Tibial artery (tissue), 4 donors: ENCODE measurements around the gene ARHGAP24.
A peak's percentile ranks its signal among the peaks of the same experiment; 100 is the strongest.

Experiments
- DNase-seq, 2 donors: peaks; one replicate each; pipeline ENCODE4 v3.0.0-alpha.2; 2019
- H3K27ac ChIP-seq, 2 donors: fragments of 200-600 bp; sonication (generic) in 1 of 2; 1 replicate in 1 of 2; 2 replicates in 1 of 2; pipeline ENCODE4 v1.5.1; 2018 to 2019; ENCODE audit warnings: mild to moderate bottlenecking in 1 of 2
- H3K27me3 ChIP-seq, 2 donors: fragments of 200-600 bp; sonication (generic) in 1 of 2; one replicate each; pipeline versions ENCODE4 v1.5.1 to v1.6.0; 2016 to 2019
- H3K36me3 ChIP-seq, 3 donors: fragments of 200-600 bp; sonication (generic) in 2 of 3; one replicate each; pipeline ENCODE4 v1.5.1; 2016 to 2019; ENCODE audit warnings: mild to moderate bottlenecking in 2 of 3
- H3K4me1 ChIP-seq, 4 donors: fragments of 200-600 bp; sonication (generic) in 2 of 4; 1 replicate in 3 of 4; 2 replicates in 1 of 4; pipeline ENCODE4 v1.5.1; 2016 to 2019
- H3K4me3 ChIP-seq, 2 donors: fragments of 200-600 bp; sonication (generic) in 1 of 2; 1 replicate in 1 of 2; 2 replicates in 1 of 2; pipeline ENCODE4 v1.5.1; 2018 to 2019; ENCODE audit warnings: mild to moderate bottlenecking in 2 of 2
- H3K9me3 ChIP-seq, 3 donors: fragments of 200-600 bp; sonication (generic) in 1 of 3; one replicate each; pipeline ENCODE4 v1.5.1; 2016 to 2019
- CTCF ChIP-seq, 2 experiments: fragments of 200-600 bp in 1 of 2; fragments of 450-650 bp in 1 of 2; IDR thresholded peaks; one replicate each; pipeline ENCODE4 v1.5.1; 2017 to 2019; ENCODE audit warnings: antibody characterized with exemption in 2 of 2, mild to moderate bottlenecking in 1 of 2, moderate library complexity in 1 of 2
- intact Hi-C: fragments of 100-400 bp; cut with DNase I; formaldehyde crosslinking; loops from one replicate; pipeline ENCODE4 v1.15.0; 2023; ENCODE audit warnings: low total_unique reads

ARHGAP24 gene

GRCh38 chr4:85928775-85929591 is 454.0 kb downstream of the ARHGAP24 start:
- DNase-seq: no peak
- Histone ChIP-seq H3K27ac (no peak overlapping the region), H3K4me3 (no peak overlapping the region), H3K9me3 (no peaks in the 10 kb centered on the region), H3K36me3 (peaks cover 0 to 4% (median 0%) of the 10 kb centered on the region in 3 donors), H3K27me3 (no peaks in the 10 kb centered on the region), H3K4me1 (peaks cover 0 to 33% (median 10%) of the 10 kb centered on the region in 4 donors)
- intact Hi-C loops: no loop called here
- no peak for TF ChIP-seq CTCF (IDR thresholded peaks at IDR 0.05)

GRCh38 chr4:85929961-85930665 is 455.2 kb downstream of the ARHGAP24 start:
- peaks cover 0 to 33% (median 10%) of the 10 kb centered on the region in 4 donors for H3K4me1 ChIP-seq
- TF ChIP-seq CTCF (IDR thresholded peaks at IDR 0.05): no peak
- no peak overlapping the region for H3K27ac ChIP-seq
- peak in 1 of 2 donors; percentile 19 for DNase-seq
- intact Hi-C loops: no loop called here
- no peaks in the 10 kb centered on the region for H3K27me3 ChIP-seq
- peaks cover 0 to under 1% (median 0%) of the 10 kb centered on the region in 3 donors for H3K36me3 ChIP-seq
- no peak overlapping the region for H3K4me3 ChIP-seq
- H3K9me3 ChIP-seq: no peaks in the 10 kb centered on the region

- Histone ChIP-seq H3K9me3 (no peaks in the 10 kb centered on the region), H3K27me3 (no peaks in the 10 kb centered on the region), H3K4me3 (peak overlapping the region; percentile 38 to 40), H3K36me3 (no peaks in the 10 kb centered on the region), H3K27ac (peak overlapping the region; percentile 11 to 62), H3K4me1 (peaks cover 0 to 33% (median 10%) of the 10 kb centered on the region in 4 donors)
- no peak for DNase-seq
- TF ChIP-seq CTCF (IDR thresholded peaks at IDR 0.05): no peak
- intact Hi-C loops: no loop called here
These were observed 457.7 kb downstream of the ARHGAP24 start for GRCh38 chr4:85932500-85933290.

- H3K36me3 ChIP-seq: no peaks in the 10 kb centered on the region
- intact Hi-C loops: no loop called here
- H3K4me3 ChIP-seq: no peak overlapping the region
- peaks cover 0 to 33% (median 10%) of the 10 kb centered on the region in 4 donors for H3K4me1 ChIP-seq
- no peaks in the 10 kb centered on the region for H3K9me3 ChIP-seq
- DNase-seq: no peak
- H3K27ac ChIP-seq: peak overlapping the region; percentile 11 to 62
- H3K27me3 ChIP-seq: no peaks in the 10 kb centered on the region
- TF ChIP-seq CTCF (IDR thresholded peaks at IDR 0.05): no peak
These were observed 458.3 kb downstream of the ARHGAP24 start for GRCh38 chr4:85933291-85933640.

GRCh38 chr4:85937507-85937906 is 462.6 kb downstream of the ARHGAP24 start:
- H3K27me3 ChIP-seq: no peaks in the 10 kb centered on the region
- H3K36me3 ChIP-seq: no peaks in the 10 kb centered on the region
- H3K27ac ChIP-seq: no peak overlapping the region
- intact Hi-C loops: no loop called here
- DNase-seq: no peak
- peaks cover 0 to 9% (median 4%) of the 10 kb centered on the region in 4 donors for H3K4me1 ChIP-seq
- H3K4me3 ChIP-seq: no peak overlapping the region
- no peak for TF ChIP-seq CTCF (IDR thresholded peaks at IDR 0.05)
- no peaks in the 10 kb centered on the region for H3K9me3 ChIP-seq
